ENCODE data around the gene CFDP1. TPM values are rescaled to one million over a fixed set of nuclear protein-coding genes. Genes with fewer than 3 reads are reported as not detected.
A peak's percentile ranks its signal among the peaks of the same experiment; 100 is the strongest.

Gene CFDP1
- total RNA-seq, 3 donors from 2014 or later, result 71.9 to 101 (median 72.0) TPM

GRCh38 chr16:75309899-75310430 is 123.3 kb downstream of the CFDP1 start:
- Histone ChIP-seq H3K4me3 (no peak overlapping the region), H3K36me3 (ENCODE audit: low read depth) (no peaks in the 10 kb centered on the region), H3K9me3 (no peaks in the 10 kb centered on the region), H3K4me1 (ENCODE audit: low read depth) (peaks cover 22% of the 10 kb centered on the region)
- ATAC-seq (peak; percentile 31), DNase-seq (peak in 1 of 3 donors; percentile 54)
- intact Hi-C loops (cut with DNase I, micrococcal nuclease), result no loop called here
- TF ChIP-seq CTCF (IDR thresholded peaks at IDR 0.05), result no peak

GRCh38 chr16:75309156-75309555 is 124.1 kb downstream of the CFDP1 start:
- intact Hi-C loops (cut with DNase I, micrococcal nuclease), result no loop called here
- Histone ChIP-seq H3K9me3 (no peaks in the 10 kb centered on the region), H3K4me1 (ENCODE audit: low read depth) (peaks cover 30% of the 10 kb centered on the region), H3K36me3 (ENCODE audit: low read depth) (no peaks in the 10 kb centered on the region), H3K4me3 (no peak overlapping the region)
- ATAC-seq (no peak), DNase-seq (no peak)
- TF ChIP-seq CTCF (IDR thresholded peaks at IDR 0.05), result no peak

- H3K9me3 ChIP-seq, result no peaks in the 10 kb centered on the region
- ATAC-seq, result no peak
- peaks cover 31% of the 10 kb centered on the region for H3K4me1 ChIP-seq (ENCODE audit: low read depth)
- H3K36me3 ChIP-seq (ENCODE audit: low read depth), result no peaks in the 10 kb centered on the region
- peak in 1 of 3 donors; percentile 14 for DNase-seq
- H3K4me3 ChIP-seq, result no peak overlapping the region
- intact Hi-C loops (cut with DNase I, micrococcal nuclease), result no loop called here
- no peak for TF ChIP-seq CTCF (IDR thresholded peaks at IDR 0.05)
Measured at GRCh38 chr16:75308011-75308410, 125.3 kb downstream of the CFDP1 start.

- no peak for TF ChIP-seq CTCF (IDR thresholded peaks at IDR 0.05)
Measured at GRCh38 chr16:75307506-75307905, 125.8 kb downstream of the CFDP1 start.

GRCh38 chr16:75306099-75306762 is 127.1 kb downstream of the CFDP1 start:
- intact Hi-C loops (cut with DNase I, micrococcal nuclease), result no loop called here
- Histone ChIP-seq H3K4me3 (no peak overlapping the region), H3K4me1 (ENCODE audit: low read depth) (peaks cover 31% of the 10 kb centered on the region), H3K9me3 (no peaks in the 10 kb centered on the region), H3K36me3 (ENCODE audit: low read depth) (no peaks in the 10 kb centered on the region)
- no peak for TF ChIP-seq CTCF (IDR thresholded peaks at IDR 0.05)
- DNase-seq, result peak; percentile 60 to 65 (median 61)
- peak; percentile 77 for ATAC-seq

More at GRCh38 chr16:75307506-75307905, 125.8 kb downstream of the CFDP1 start:
- intact Hi-C loops (cut with DNase I, micrococcal nuclease), result no loop called here
- H3K4me1 ChIP-seq (ENCODE audit: low read depth), result peaks cover 31% of the 10 kb centered on the region
- no peaks in the 10 kb centered on the region for H3K36me3 ChIP-seq (ENCODE audit: low read depth)
- ATAC-seq (no peak), DNase-seq (no peak)
- H3K4me3 ChIP-seq, result no peak overlapping the region
- H3K9me3 ChIP-seq, result no peaks in the 10 kb centered on the region
